Activated CD8-positive, alpha-beta memory T cell treated with anti-CD3 and anti-CD28 coated beads for 48 hours (primary cell): ENCODE results near the gene FOXM1.
A peak's percentile ranks its signal among the peaks of the same experiment; 100 is the strongest.

Experiments used
- DNase-seq, 3 experiments: peaks; one replicate each; pipeline ENCODE4 v3.0.0-alpha.2; 2020; ENCODE audit warnings: low read depth in 2 of 3, low spot score in 2 of 3

FOXM1 gene

GRCh38 chr12:2841056-2841650, 35.8 kb downstream of the FOXM1 start:
- DNase-seq: no peak

GRCh38 chr12:2836574-2836973, 40.4 kb downstream of the FOXM1 start:
- DNase-seq: no peak

GRCh38 chr12:2835691-2836403, 41.1 kb downstream of the FOXM1 start:
- DNase-seq: no peak

- no peak for DNase-seq
Observed at GRCh38 chr12:2834581-2835491, 42.1 kb downstream of the FOXM1 start, which contains the start of gene NRIP2. NRIP2 (minus strand) TSS chr12:2835035; CDS start chr12:2834983, 52 bp downstream.

- no peak for DNase-seq
Observed at GRCh38 chr12:2833810-2834209, 43.2 kb downstream of the FOXM1 start.

DNA sequence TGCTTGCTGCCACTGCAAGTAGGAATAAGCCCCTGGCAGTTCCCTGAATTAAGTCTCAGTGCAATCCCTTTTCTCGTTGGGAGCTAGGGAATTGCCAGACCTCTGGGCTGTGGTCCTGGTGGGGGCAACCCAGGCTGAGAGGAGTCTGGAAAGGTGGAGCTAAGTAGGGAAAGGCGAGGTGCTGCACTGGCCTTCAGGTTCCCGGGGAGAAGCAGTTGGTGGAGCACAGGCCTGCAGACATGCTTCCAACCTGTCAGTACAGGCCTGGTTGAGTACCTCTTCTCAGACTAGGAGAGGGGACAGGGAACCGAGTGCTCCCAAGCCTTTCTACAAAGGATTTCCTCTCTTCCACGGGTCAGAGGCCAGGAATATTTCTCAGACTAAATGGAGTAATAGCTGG, 43.6 kb downstream of the FOXM1 start:
- DNase-seq: no peak

- no peak for DNase-seq
Observed at GRCh38 chr12:2832550-2833127, 44.3 kb downstream of the FOXM1 start.

GRCh38 chr12:2829275-2829674, 47.7 kb downstream of the FOXM1 start:
- no peak for DNase-seq

DNA sequence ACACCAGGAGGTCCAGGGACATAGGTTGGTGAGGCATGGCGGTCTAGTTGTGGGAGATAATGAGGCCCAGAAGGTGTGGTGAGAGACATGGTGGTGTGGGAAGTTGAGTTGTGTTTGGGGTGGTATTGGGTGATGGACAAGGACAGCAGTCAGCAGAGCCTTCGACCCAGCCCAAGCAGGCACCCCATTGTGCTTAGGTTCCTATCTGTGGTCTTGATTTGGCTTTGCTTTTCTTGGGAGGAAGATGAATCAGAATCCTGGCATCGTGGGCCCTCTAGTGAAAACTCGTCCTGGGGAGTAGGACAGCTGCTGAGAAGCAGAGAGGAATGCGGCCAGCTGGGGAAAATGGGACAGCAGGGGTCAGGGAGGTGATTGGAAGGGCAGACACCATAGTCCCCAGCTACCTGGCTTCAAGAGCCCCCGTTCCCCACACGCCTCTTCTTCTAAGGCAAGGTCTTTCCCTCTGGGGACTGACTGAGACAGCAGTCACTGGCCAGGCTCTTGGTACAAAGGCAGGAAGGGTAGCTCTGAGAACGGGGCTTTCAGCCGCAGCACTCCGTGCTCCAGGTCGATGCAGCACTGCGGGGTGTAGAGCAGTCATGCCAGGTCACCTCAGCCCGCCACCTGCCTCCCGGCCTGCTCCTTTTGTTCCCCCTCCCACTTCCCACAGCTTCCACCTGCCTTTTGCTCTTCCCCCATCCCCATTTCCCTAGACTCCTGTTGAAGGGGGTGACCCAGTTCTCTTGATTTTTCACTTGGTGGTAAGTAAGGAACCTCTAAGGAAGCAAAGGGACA, 50.1 kb downstream of the FOXM1 start:
- DNase-seq: no peak

GRCh38 chr12:2826036-2826435, 50.9 kb downstream of the FOXM1 start:
- no peak for DNase-seq

- no peak for DNase-seq
Observed at GRCh38 chr12:2825132-2825531, 51.8 kb downstream of the FOXM1 start.

GRCh38 chr12:2824541-2824940, 52.4 kb downstream of the FOXM1 start:
- no peak for DNase-seq

DNA sequence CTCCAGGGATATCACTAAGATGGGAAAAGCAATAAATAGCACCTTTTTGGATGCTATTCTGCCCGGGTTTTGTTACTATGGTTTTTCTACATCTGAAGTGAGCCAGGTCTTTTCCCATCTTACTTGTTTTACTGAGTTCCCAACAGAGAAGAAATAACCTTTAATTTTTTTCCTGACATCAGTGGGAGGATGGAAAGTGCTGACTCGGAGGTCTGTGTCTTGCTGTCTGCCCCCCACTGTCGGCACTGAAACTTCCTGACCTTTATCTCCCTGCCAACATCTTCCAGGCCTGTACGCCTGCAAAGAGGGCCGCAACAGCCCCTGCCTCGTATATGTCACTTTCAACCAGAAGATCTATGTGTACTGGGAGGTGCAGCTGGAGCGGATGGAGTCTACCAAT, 53.5 kb downstream of the FOXM1 start:
- DNase-seq: no peak

- no peak for DNase-seq
Observed at GRCh38 chr12:2820432-2820831, 56.5 kb downstream of the FOXM1 start.

DNA sequence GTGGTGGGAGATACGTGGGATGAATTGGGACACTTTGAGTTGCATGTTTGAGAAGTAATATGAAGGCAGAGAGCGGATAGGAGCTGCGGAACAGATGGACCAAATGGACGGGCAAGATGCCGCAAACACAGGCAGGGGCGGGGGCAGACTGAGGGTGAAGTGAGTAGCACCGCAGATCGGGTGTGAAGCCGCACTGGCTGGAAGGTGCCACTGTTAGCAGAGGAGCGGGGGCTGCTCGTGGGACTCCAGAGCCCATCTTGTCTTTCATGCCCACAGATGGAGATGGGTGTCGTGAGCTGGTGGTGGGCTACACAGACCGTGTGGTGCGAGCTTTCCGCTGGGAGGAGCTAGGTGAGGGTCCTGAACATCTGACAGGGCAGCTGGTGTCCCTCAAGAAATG, 57.2 kb downstream of the FOXM1 start:
- no peak for DNase-seq

- no peak for DNase-seq
Observed at GRCh38 chr12:2813214-2814185, 63.5 kb downstream of the FOXM1 start.

GRCh38 chr12:2812290-2813213, 64.4 kb downstream of the FOXM1 start, which contains the start of gene ITFG2:
ITFG2 (plus strand) TSS chr12:2812668; CDS start chr12:2812761, 93 bp downstream.
- peak; percentile 71 to 86 (median 79) for DNase-seq

- no peak for DNase-seq
Observed at GRCh38 chr12:2811801-2812200, 65.2 kb downstream of the FOXM1 start.
